WTC11 (cell line): ENCODE measurements around the gene WDR89. TPM values are rescaled to one million over a fixed set of nuclear protein-coding genes. Genes with fewer than 3 reads are reported as not detected.
A peak's percentile ranks its signal among the peaks of the same experiment; 100 is the strongest.

Source experiments
- ATAC-seq: fragments of 200-7000 bp; cut with Tn5 transposase; 2 replicates; pipeline ENCODE4 v1.10.0; 2021; ENCODE audit warnings: mild to moderate bottlenecking, moderate library complexity
- CTCF ChIA-PET: fragments of 300-600 bp; sonication (Branson Sonifier 250); formaldehyde crosslinking; loops from one replicate; lab custom pipeline; 2021; ENCODE audit warnings: antibody characterized with exemption; lab: Charles Lee
- POLR2A ChIA-PET: fragments of 350-600 bp; sonication (Branson Sonifier 250); formaldehyde crosslinking; loops from one replicate; lab custom pipeline; 2021; ENCODE audit warnings: antibody characterized with exemption; lab: Charles Lee
- DNase-seq: peaks from one replicate; pipeline ENCODE4 v3.0.0; 2021; ENCODE audit warnings: low spot score
- H3K27ac Mint-ChIP-seq: 2 replicates; pipeline ENCODE4 v1.8.0; 2021; ENCODE audit warnings: mixed read lengths
- H3K27me3 Mint-ChIP-seq: 2 replicates; pipeline ENCODE4 v1.8.0; 2021; ENCODE audit warnings: low read depth, mild to moderate bottlenecking, moderate library complexity, mixed read lengths
- H3K36me3 Mint-ChIP-seq: 2 replicates; pipeline ENCODE4 v1.8.0; 2021; ENCODE audit warnings: mixed read lengths
- H3K4me1 Mint-ChIP-seq: 2 replicates; pipeline ENCODE4 v1.8.0; 2022; ENCODE audit warnings: mixed read lengths
- H3K4me3 Mint-ChIP-seq: 2 replicates; pipeline ENCODE4 v1.8.0; 2021; ENCODE audit warnings: mild to moderate bottlenecking, moderate library complexity, mixed read lengths
- H3K9me3 Mint-ChIP-seq: 2 replicates; pipeline ENCODE4 v1.8.0; 2021; ENCODE audit warnings: mixed read lengths
- E2F4 ChIP-seq: sonication (generic); formaldehyde crosslinking; IDR thresholded peaks from 2 replicates; pipeline ENCODE4 v1.8.1; 2022; ENCODE audit warnings: low read depth, mild to moderate bottlenecking, moderate library complexity, missing genetic modification reagents, borderline replicate concordance
- ESRRA ChIP-seq: sonication (generic); formaldehyde crosslinking; IDR thresholded peaks from 2 replicates; pipeline ENCODE4 v1.8.1; 2022; ENCODE audit warnings: mild to moderate bottlenecking, missing genetic modification reagents, borderline replicate concordance
- FOXK1 ChIP-seq: sonication (generic); formaldehyde crosslinking; IDR thresholded peaks from 2 replicates; pipeline ENCODE4 v1.8.0; 2022; ENCODE audit warnings: mild to moderate bottlenecking, moderate library complexity, missing genetic modification reagents
- FOXP1 ChIP-seq: sonication (generic); formaldehyde crosslinking; IDR thresholded peaks from 2 replicates; pipeline ENCODE4 v1.8.0; 2022; ENCODE audit warnings: missing genetic modification reagents, mild to moderate bottlenecking, moderate library complexity, borderline replicate concordance
- IRF1 ChIP-seq: sonication (generic); formaldehyde crosslinking; IDR thresholded peaks from 2 replicates; pipeline ENCODE4 v1.8.0; 2023; ENCODE audit warnings: missing genetic modification reagents
- IRF2 ChIP-seq: sonication (generic); formaldehyde crosslinking; IDR thresholded peaks from 2 replicates; pipeline ENCODE4 v1.8.0; 2022; ENCODE audit warnings: low read depth, missing genetic modification reagents, borderline replicate concordance
- NR3C1 ChIP-seq: sonication (generic); formaldehyde crosslinking; conservative IDR thresholded peaks from 2 replicates; pipeline ENCODE4 v1.8.1; 2023; ENCODE audit warnings: low read depth, mild to moderate bottlenecking, missing genetic modification reagents
- PREB ChIP-seq: sonication (generic); formaldehyde crosslinking; IDR thresholded peaks from 2 replicates; pipeline ENCODE4 v1.8.1; 2022; ENCODE audit warnings: mild to moderate bottlenecking, missing genetic modification reagents, moderate library complexity, borderline replicate concordance
- SMAD3 ChIP-seq: sonication (generic); formaldehyde crosslinking; IDR thresholded peaks from 2 replicates; pipeline ENCODE4 v1.8.0; 2022; ENCODE audit warnings: missing genetic modification reagents, mild to moderate bottlenecking, borderline replicate concordance
- STAT6 ChIP-seq: sonication (generic); formaldehyde crosslinking; conservative IDR thresholded peaks from 2 replicates; pipeline ENCODE4 v1.8.1; 2023; ENCODE audit warnings: mild to moderate bottlenecking, low read depth, missing genetic modification reagents, moderate library complexity
- USF1 ChIP-seq: sonication (generic); formaldehyde crosslinking; IDR thresholded peaks from 2 replicates; pipeline ENCODE4 v1.8.0; 2022; ENCODE audit warnings: mild to moderate bottlenecking, missing genetic modification reagents
- total RNA-seq: library from RNA; stranded (reverse); gene quantifications from 3 replicates; pipeline ENCODE4 v1.2.3, GENCODE V29; 2021
- TF ChIP-seq, protein P1 (sequence below): sonication (generic); formaldehyde crosslinking; IDR thresholded peaks from 2 replicates; pipeline ENCODE4 v1.8.1; 2023; ENCODE audit warnings: mild to moderate bottlenecking, missing genetic modification reagents

Gene WDR89
- total RNA-seq, 1 experiment from 2014 or later: 27.5 TPM

- POLR2A ChIA-PET: no interaction called here
- H3K36me3 Mint-ChIP-seq: peaks cover 24% of the 10 kb centered on the region
- H3K9me3 Mint-ChIP-seq: no peaks in the 10 kb centered on the region
- DNase-seq (no peak), ATAC-seq (no peak)
- CTCF ChIA-PET: no interaction called here
- TF ChIP-seq NR3C1 (CRISPR knock-in tag) (no peak), FOXP1 (no peak), USF1 (CRISPR knock-in tag) (no peak), IRF2 (CRISPR knock-in tag) (no peak), E2F4 (CRISPR knock-in tag) (no peak), FOXK1 (no peak)
- TF ChIP-seq, protein P1, sequence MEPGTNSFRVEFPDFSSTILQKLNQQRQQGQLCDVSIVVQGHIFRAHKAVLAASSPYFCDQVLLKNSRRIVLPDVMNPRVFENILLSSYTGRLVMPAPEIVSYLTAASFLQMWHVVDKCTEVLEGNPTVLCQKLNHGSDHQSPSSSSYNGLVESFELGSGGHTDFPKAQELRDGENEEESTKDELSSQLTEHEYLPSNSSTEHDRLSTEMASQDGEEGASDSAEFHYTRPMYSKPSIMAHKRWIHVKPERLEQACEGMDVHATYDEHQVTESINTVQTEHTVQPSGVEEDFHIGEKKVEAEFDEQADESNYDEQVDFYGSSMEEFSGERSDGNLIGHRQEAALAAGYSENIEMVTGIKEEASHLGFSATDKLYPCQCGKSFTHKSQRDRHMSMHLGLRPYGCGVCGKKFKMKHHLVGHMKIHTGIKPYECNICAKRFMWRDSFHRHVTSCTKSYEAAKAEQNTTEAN (CRISPR knock-in tag): no peak
- H3K27ac Mint-ChIP-seq: no peak overlapping the region
- H3K27me3 Mint-ChIP-seq: no peaks in the 10 kb centered on the region
- no peaks in the 10 kb centered on the region for H3K4me1 Mint-ChIP-seq
- no peak overlapping the region for H3K4me3 Mint-ChIP-seq
Measured at GRCh38 chr14:63604626-63605025, 37.0 kb downstream of the WDR89 start.

DNA sequence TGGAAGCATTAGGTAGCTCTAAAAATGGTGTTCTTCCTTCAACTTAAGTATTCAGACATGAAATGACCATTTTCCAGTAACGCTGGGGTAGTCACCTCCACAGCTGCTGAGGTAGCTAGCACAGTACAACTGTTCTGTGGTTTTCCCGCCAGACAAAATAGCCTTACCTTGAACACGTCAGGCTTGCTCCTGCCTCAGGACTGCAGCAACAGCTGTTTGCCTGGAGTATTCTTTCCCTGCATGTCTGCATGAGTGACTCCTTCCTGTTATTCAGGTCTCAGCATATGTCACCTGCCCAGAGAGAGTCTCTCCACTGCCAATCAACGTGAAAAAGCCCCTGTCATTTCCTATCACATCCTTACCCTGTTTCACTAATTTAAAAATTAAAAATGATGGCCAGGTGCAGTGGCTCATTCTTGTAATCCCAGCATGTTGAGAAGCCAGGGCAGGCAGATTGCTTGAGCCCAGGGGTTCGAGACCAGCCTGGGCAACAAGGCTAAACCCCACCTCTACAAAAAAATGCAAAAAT lies 37.9 kb downstream of the WDR89 start:
- Mint-ChIP-seq H3K9me3 (no peaks in the 10 kb centered on the region), H3K4me3 (no peak overlapping the region), H3K4me1 (no peaks in the 10 kb centered on the region), H3K27ac (0 out of 2 replicates have a peak overlapping the region, but pooled peaks have one; percentile 20), H3K27me3 (no peaks in the 10 kb centered on the region), H3K36me3 (peaks cover 32% of the 10 kb centered on the region)
- POLR2A ChIA-PET: no interaction called here
- no peak for TF ChIP-seq PREB (CRISPR knock-in tag)
- no peak for TF ChIP-seq IRF1 (CRISPR knock-in tag)
- no peak for TF ChIP-seq E2F4 (CRISPR knock-in tag)
- TF ChIP-seq SMAD3: no peak
- no peak for TF ChIP-seq STAT6 (CRISPR knock-in tag)
- no peak for TF ChIP-seq ESRRA (CRISPR knock-in tag)
- no peak for TF ChIP-seq IRF2 (CRISPR knock-in tag)
- ATAC-seq (no peak), DNase-seq (no peak)
- CTCF ChIA-PET: no interaction called here
